CD4-positive, alpha-beta T cell (primary cell): Measurements from ENCODE around the gene PTPRD. TPM values are rescaled to one million over a fixed set of nuclear protein-coding genes. Genes with fewer than 3 reads are reported as not detected.

ENCODE experiments used
- ATAC-seq: fragments of 200-7000 bp; cut with Tn5 transposase; one replicate; pipeline ENCODE4 v1.10.0; 2022; ENCODE audit warnings: mild to moderate bottlenecking; ENCODE audit not compliant: poor library complexity
- CTCF ChIA-PET: fragments of 350-600 bp; sonication (Branson Sonifier 250); formaldehyde crosslinking; loops from one replicate; lab custom pipeline; 2021; ENCODE audit warnings: antibody characterized with exemption, inconsistent platforms; lab: Charles Lee
- POLR2A ChIA-PET: fragments of 350-600 bp; sonication (Branson Sonifier 250); formaldehyde crosslinking; loops from one replicate; lab custom pipeline; 2021; ENCODE audit warnings: antibody characterized with exemption, inconsistent platforms; lab: Charles Lee
- DNase-seq, 14 experiments: peaks; one replicate each; pipeline ENCODE4 v3.0.0-alpha.2; 2013 to 2020; ENCODE audit warnings: mixed read lengths in 2 of 14
- H3K27ac ChIP-seq, 2 donors: one replicate each; pipeline versions ENCODE4 v1.5.1 to v1.7.0; 2013; ENCODE audit warnings: low read length in 2 of 2, low read depth in 1 of 2, mild to moderate bottlenecking in 1 of 2
- H3K27me3 ChIP-seq, 2 experiments: 1 replicate in 1 of 2; 2 replicates in 1 of 2; pipeline versions ENCODE4 v1.6.1 to v1.7.0; 2013; ENCODE audit warnings: low read length in 2 of 2, control low read depth in 1 of 2, mild to moderate bottlenecking in 1 of 2, moderate library complexity in 1 of 2; ENCODE audit not compliant: insufficient read depth in 2 of 2, control insufficient read depth in 1 of 2
- H3K36me3 ChIP-seq: one replicate; pipeline ENCODE4 v1.6.1; 2013; ENCODE audit warnings: low read length, control low read depth; ENCODE audit not compliant: insufficient read depth
- H3K4me1 ChIP-seq: one replicate; pipeline ENCODE4 v1.6.1; 2013; ENCODE audit warnings: low read length, control low read depth; ENCODE audit not compliant: insufficient read depth
- H3K4me3 ChIP-seq: one replicate; pipeline ENCODE4 v1.5.1; 2013; ENCODE audit warnings: mild to moderate bottlenecking, low read length, moderate library complexity
- H3K9me3 ChIP-seq, 2 experiments: 1 replicate in 1 of 2; 2 replicates in 1 of 2; pipeline versions ENCODE4 v1.6.1 to v1.7.0; 2013; ENCODE audit warnings: low read length in 2 of 2, mild to moderate bottlenecking in 2 of 2, control low read depth in 1 of 2, moderate library complexity in 1 of 2; ENCODE audit not compliant: control insufficient read depth in 1 of 2, insufficient read depth in 1 of 2
- H3K27ac Mint-ChIP-seq: one replicate; pipeline ENCODE4 v1.8.0; 2020; ENCODE audit warnings: mixed read lengths
- H3K27me3 Mint-ChIP-seq: one replicate; pipeline ENCODE4 v1.8.0; 2021; ENCODE audit warnings: mixed read lengths
- H3K36me3 Mint-ChIP-seq: one replicate; pipeline ENCODE4 v1.8.0; 2021; ENCODE audit warnings: low read depth, mixed read lengths
- H3K4me1 Mint-ChIP-seq: one replicate; pipeline ENCODE4 v1.8.0; 2021; ENCODE audit warnings: low read depth, mixed read lengths
- H3K4me3 Mint-ChIP-seq: one replicate; pipeline ENCODE4 v1.8.0; 2020; ENCODE audit warnings: mild to moderate bottlenecking, mixed read lengths
- H3K9me3 Mint-ChIP-seq: one replicate; pipeline ENCODE4 v1.8.0; 2020; ENCODE audit warnings: mixed read lengths
- CTCF ChIP-seq: fragments of 200-600 bp; IDR thresholded peaks from one replicate; pipeline ENCODE4 v1.8.0; 2022; ENCODE audit warnings: antibody characterized with exemption, mild to moderate bottlenecking
- intact Hi-C, 2 experiments: fragments of 100-400 bp; cut with DNase I in 1 of 2; cut with micrococcal nuclease in 1 of 2; formaldehyde crosslinking; loops; one replicate each; pipeline versions ENCODE4 v1.15.1 to v1.9.0; 2023 to 2025; cut with DNase I, micrococcal nuclease
- total RNA-seq, 174 experiments: library from RNA in 2 of 174; stranded (reverse) in 2 of 174; gene quantifications; one replicate each; pipeline ENCODE4 v1.2.3 and lab custom pipeline; 2021 to 2026

The PTPRD gene
- total RNA-seq, 2 experiments from 2014 or later, result not detected

GRCh38 chr9:8955315-8955714 lies 1657.5 kb downstream of the PTPRD start:
- Mint-ChIP-seq H3K4me3 (no peak overlapping the region), H3K9me3 (no peaks in the 10 kb centered on the region), H3K4me1 (no peaks in the 10 kb centered on the region), H3K36me3 (no peaks in the 10 kb centered on the region), H3K27me3 (no peaks in the 10 kb centered on the region), H3K27ac (no peak overlapping the region)
- ATAC-seq (no peak), DNase-seq (no peak)
- Histone ChIP-seq H3K4me1 (no peaks in the 10 kb centered on the region), H3K27me3 (no peaks in the 10 kb centered on the region), H3K36me3 (no peaks in the 10 kb centered on the region), H3K27ac (no peak overlapping the region), H3K4me3 (no peak overlapping the region), H3K9me3 (no peaks in the 10 kb centered on the region)
- ChIA-PET CTCF (no interaction called here), POLR2A (no interaction called here)
- intact Hi-C loops, result loop anchor here in 1 of 2 experiments (10.0 kb wide), 1 partner anchor 61 kb away; no protein-coding TSS in a partner anchor
- TF ChIP-seq CTCF, result no peak

GRCh38 chr9:8946461-8946860 lies 1666.3 kb downstream of the PTPRD start:
- ChIA-PET POLR2A (no interaction called here), CTCF (no interaction called here)

GRCh38 chr9:8943392-8943791 lies 1669.4 kb downstream of the PTPRD start:
- H3K4me3 Mint-ChIP-seq, result no peak overlapping the region
- CTCF ChIA-PET, result no interaction called here

More at GRCh38 chr9:8946461-8946860, 1666.3 kb downstream of the PTPRD start:
- no peaks in the 10 kb centered on the region for H3K4me1 Mint-ChIP-seq
- no peaks in the 10 kb centered on the region for H3K36me3 ChIP-seq
- H3K9me3 Mint-ChIP-seq, result peaks cover 4% of the 10 kb centered on the region
- intact Hi-C loops, result no loop called here
- H3K9me3 ChIP-seq, result peaks cover 0 to 4% of the 10 kb centered on the region in 2 experiments
- no peak overlapping the region for H3K27ac ChIP-seq
- H3K27ac Mint-ChIP-seq, result no peak overlapping the region
- ATAC-seq (no peak), DNase-seq (no peak)
- TF ChIP-seq CTCF, result no peak
- H3K27me3 ChIP-seq, result no peaks in the 10 kb centered on the region
- H3K4me3 Mint-ChIP-seq, result no peak overlapping the region
- no peaks in the 10 kb centered on the region for H3K36me3 Mint-ChIP-seq
- H3K4me1 ChIP-seq, result no peaks in the 10 kb centered on the region
- H3K27me3 Mint-ChIP-seq, result no peaks in the 10 kb centered on the region
- no peak overlapping the region for H3K4me3 ChIP-seq

More at GRCh38 chr9:8943392-8943791, 1669.4 kb downstream of the PTPRD start:
- no peak overlapping the region for H3K27ac ChIP-seq
- TF ChIP-seq CTCF, result no peak
- no peaks in the 10 kb centered on the region for H3K36me3 Mint-ChIP-seq
- no peak overlapping the region for H3K27ac Mint-ChIP-seq
- H3K4me3 ChIP-seq, result no peak overlapping the region
- peaks cover 4% of the 10 kb centered on the region for H3K9me3 Mint-ChIP-seq
- no peak for DNase-seq
- no peaks in the 10 kb centered on the region for H3K27me3 ChIP-seq
- peaks cover 0 to 4% of the 10 kb centered on the region in 2 experiments for H3K9me3 ChIP-seq
- POLR2A ChIA-PET, result no interaction called here
- no peak for ATAC-seq
- H3K4me1 ChIP-seq, result no peaks in the 10 kb centered on the region
- no peaks in the 10 kb centered on the region for H3K36me3 ChIP-seq
- no peaks in the 10 kb centered on the region for H3K27me3 Mint-ChIP-seq
- intact Hi-C loops, result no loop called here
- H3K4me1 Mint-ChIP-seq, result no peaks in the 10 kb centered on the region
